GM21825 (cell line): ENCODE measurements around the gene TRIM15.

Source experiments
- ATAC-seq: cut with Tn5 transposase; IDR thresholded peaks from one replicate; pipeline ENCODE4 v1.9.1; 2021; ENCODE audit warnings: mild to moderate bottlenecking, moderate library complexity; ENCODE audit not compliant: unreplicated experiment

TRIM15 gene

GRCh38 chr6:30144811-30145210 lies 18.5 kb upstream of the TRIM15 start:
- ATAC-seq = no peak

- ATAC-seq = no peak
Observed at GRCh38 chr6:30145818-30146217, 17.5 kb upstream of the TRIM15 start.

- no peak for ATAC-seq
Observed at GRCh38 chr6:30147096-30147495, 16.2 kb upstream of the TRIM15 start.

GRCh38 chr6:30149234-30149633 lies 14.1 kb upstream of the TRIM15 start:
- ATAC-seq = no peak

GRCh38 chr6:30149858-30150550 lies 13.3 kb upstream of the TRIM15 start:
- no peak for ATAC-seq

GRCh38 chr6:30150671-30151395 lies 12.5 kb upstream of the TRIM15 start:
- no peak for ATAC-seq

- no peak for ATAC-seq
Observed at GRCh38 chr6:30151580-30151979, 11.8 kb upstream of the TRIM15 start.

GRCh38 chr6:30152016-30152673 lies 11.2 kb upstream of the TRIM15 start:
- ATAC-seq = no peak

- ATAC-seq = no peak
Observed at GRCh38 chr6:30152910-30153610, 10.3 kb upstream of the TRIM15 start.

- ATAC-seq = no peak
Observed at GRCh38 chr6:30154061-30154460, 9.3 kb upstream of the TRIM15 start.

GRCh38 chr6:30154709-30155519 lies 8.4 kb upstream of the TRIM15 start:
- ATAC-seq = no peak

GRCh38 chr6:30155520-30156261 lies 7.7 kb upstream of the TRIM15 start:
- ATAC-seq = no peak

- no peak for ATAC-seq
Observed at GRCh38 chr6:30156262-30156599, 7.1 kb upstream of the TRIM15 start.

- ATAC-seq = no peak
Observed at GRCh38 chr6:30156774-30157173, 6.6 kb upstream of the TRIM15 start.

- ATAC-seq = no peak
Observed at GRCh38 chr6:30157581-30157980, 5.8 kb upstream of the TRIM15 start.

- ATAC-seq = no peak
Observed at GRCh38 chr6:30157999-30158398, 5.3 kb upstream of the TRIM15 start.

GRCh38 chr6:30158475-30159040 lies 4.8 kb upstream of the TRIM15 start:
- ATAC-seq = no peak

GRCh38 chr6:30160008-30160784 lies 3.1 kb upstream of the TRIM15 start:
- no peak for ATAC-seq
